ENCODE measurements around the gene INPP4A. TPM values are rescaled to one million over a fixed set of nuclear protein-coding genes. Genes with fewer than 3 reads are reported as not detected.

The INPP4A gene
- polyA plus RNA-seq, 1 experiment: 12.9 TPM

DNA sequence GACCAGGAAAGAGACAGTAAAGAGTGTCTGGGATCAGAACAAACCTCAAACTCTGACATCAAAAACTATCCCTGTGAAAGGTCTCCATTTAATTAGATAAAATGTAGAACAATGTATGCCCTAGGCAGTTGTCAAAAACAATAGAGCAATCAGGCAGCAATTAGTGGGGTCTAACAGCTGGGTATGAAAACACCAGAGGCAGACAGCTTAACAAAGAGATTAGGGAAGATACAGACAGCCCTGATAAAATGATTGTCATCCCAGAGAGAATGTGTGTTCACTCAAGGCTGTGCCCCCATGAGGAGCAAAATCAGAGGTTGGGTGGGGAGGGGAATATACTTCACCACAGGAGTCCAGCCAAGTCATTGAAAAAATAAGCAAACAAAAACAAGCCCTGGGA, 50.0 kb downstream of the INPP4A start:
- POLR2A ChIA-PET: no interaction called here
- Histone ChIP-seq H3K9me3 (ENCODE audit: control insufficient read depth, insufficient read depth, low read length) (peaks cover 2% of the 10 kb centered on the region; the same call in 1 of the 2 replicates), H3K4me3 (ENCODE audit: low read depth, low read length) (no peak overlapping the region), H3K27ac (ENCODE audit: low read depth, low read length) (no peak overlapping the region), H3K27me3 (ENCODE audit: control insufficient read depth, insufficient read depth, low read length) (no peaks in the 10 kb centered on the region)
- no peak for DNase-seq (ENCODE audit: low read depth, low spot score)
- TF ChIP-seq, protein P1, sequence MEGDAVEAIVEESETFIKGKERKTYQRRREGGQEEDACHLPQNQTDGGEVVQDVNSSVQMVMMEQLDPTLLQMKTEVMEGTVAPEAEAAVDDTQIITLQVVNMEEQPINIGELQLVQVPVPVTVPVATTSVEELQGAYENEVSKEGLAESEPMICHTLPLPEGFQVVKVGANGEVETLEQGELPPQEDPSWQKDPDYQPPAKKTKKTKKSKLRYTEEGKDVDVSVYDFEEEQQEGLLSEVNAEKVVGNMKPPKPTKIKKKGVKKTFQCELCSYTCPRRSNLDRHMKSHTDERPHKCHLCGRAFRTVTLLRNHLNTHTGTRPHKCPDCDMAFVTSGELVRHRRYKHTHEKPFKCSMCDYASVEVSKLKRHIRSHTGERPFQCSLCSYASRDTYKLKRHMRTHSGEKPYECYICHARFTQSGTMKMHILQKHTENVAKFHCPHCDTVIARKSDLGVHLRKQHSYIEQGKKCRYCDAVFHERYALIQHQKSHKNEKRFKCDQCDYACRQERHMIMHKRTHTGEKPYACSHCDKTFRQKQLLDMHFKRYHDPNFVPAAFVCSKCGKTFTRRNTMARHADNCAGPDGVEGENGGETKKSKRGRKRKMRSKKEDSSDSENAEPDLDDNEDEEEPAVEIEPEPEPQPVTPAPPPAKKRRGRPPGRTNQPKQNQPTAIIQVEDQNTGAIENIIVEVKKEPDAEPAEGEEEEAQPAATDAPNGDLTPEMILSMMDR (IDR thresholded peaks at IDR 0.05; ENCODE audit: low read depth, low read length): no peak
- CTCF ChIA-PET: interaction anchor here (0.8 kb wide), 1 partner anchor 10 kb away, joined by 3 read pairs; no protein-coding TSS in a partner anchor

DNA sequence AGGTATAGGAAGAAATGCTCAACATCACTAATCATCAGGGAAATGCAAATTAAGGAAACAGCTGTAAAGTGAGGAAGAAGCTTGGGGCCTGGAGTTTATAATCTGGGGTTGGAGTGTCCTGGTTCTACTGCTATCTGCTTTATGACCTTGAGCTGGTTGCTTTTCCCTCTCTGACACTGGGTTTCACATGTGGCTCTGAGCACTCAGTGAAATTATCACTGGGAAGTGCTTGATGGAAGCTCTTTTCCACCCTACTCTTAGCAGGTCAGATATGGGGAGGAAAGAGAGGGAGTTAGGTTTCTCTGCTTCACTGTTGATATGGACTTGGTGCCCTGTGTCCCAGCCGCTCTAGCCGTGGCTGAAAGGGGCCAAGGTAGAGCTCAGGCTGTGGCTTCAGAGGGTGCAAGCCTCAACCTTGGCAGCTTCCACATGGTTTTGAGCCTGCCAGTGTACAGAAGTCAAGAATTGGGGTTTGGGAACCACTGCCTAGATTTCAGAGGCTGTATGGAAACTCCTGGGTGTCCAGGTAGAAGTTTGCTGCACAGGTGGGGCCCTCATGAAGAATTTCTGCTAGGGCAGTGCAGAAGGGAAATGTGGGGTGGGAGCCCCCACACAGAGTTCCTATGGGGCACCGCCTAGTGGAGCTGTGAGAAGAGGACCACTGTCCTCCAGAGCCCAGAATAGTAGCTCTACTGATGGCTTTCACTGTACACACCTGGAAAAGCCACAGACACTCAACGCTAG, 52.3 kb downstream of the INPP4A start:
- H3K9me3 ChIP-seq (ENCODE audit: control insufficient read depth, insufficient read depth, low read length): peaks cover 2% of the 10 kb centered on the region; the same call in 1 of the 2 replicates
- TF ChIP-seq, protein P1 (IDR thresholded peaks at IDR 0.05; ENCODE audit: low read depth, low read length): no peak
- POLR2A ChIA-PET: no interaction called here
- no peaks in the 10 kb centered on the region for H3K27me3 ChIP-seq (ENCODE audit: control insufficient read depth, insufficient read depth, low read length)
- CTCF ChIA-PET: no interaction called here
- H3K4me3 ChIP-seq (ENCODE audit: low read depth, low read length): no peak overlapping the region
- DNase-seq (ENCODE audit: low read depth, low spot score): no peak
- H3K27ac ChIP-seq (ENCODE audit: low read depth, low read length): no peak overlapping the region

DNA sequence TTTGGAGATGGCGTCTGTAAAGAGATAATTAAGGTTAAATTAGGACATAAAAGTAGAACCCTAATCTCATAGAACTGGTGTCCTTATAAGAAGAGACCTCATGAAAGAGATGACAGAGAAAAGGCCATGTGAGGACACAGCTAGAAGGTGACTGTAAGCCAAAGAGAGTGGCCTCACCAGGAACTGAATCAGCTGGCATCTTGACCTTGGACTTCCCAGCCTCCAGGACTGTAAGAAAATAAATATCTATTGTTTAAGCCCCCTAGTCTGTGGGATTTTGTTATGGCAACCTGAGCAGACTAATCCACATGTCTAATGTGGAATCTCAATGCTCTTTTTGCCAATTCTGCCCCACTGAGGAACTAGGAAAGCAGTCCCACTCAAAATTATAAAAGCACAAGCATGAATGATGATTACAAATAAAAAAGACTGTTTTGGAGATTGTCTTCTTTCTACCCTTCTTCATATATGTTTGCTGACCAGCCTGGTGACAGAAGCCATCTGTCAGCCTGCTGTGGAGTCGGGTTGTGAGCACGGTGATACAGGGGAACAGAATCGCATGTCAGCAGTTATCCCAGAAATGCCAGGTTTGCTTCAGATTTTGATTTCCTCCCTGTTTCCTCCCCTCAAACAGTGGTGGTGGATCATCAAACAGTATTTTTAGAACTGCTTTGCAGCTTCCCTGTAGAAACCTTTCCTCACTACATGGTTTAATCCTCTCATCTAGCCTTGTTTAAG, 54.2 kb downstream of the INPP4A start:
- H3K27ac ChIP-seq (ENCODE audit: low read depth, low read length): no peak overlapping the region
- CTCF ChIA-PET: no interaction called here
- TF ChIP-seq, protein P1 (IDR thresholded peaks at IDR 0.05; ENCODE audit: low read depth, low read length): no peak
- DNase-seq (ENCODE audit: low read depth, low spot score): no peak
- H3K9me3 ChIP-seq (ENCODE audit: control insufficient read depth, insufficient read depth, low read length): peaks cover 2% of the 10 kb centered on the region; the same call in 1 of the 2 replicates
- no peaks in the 10 kb centered on the region for H3K27me3 ChIP-seq (ENCODE audit: control insufficient read depth, insufficient read depth, low read length)
- no peak overlapping the region for H3K4me3 ChIP-seq (ENCODE audit: low read depth, low read length)
- POLR2A ChIA-PET: interaction anchor here (0.5 kb wide), 1 partner anchor 751 kb away, joined by 3 read pairs; no protein-coding TSS in a partner anchor

DNA sequence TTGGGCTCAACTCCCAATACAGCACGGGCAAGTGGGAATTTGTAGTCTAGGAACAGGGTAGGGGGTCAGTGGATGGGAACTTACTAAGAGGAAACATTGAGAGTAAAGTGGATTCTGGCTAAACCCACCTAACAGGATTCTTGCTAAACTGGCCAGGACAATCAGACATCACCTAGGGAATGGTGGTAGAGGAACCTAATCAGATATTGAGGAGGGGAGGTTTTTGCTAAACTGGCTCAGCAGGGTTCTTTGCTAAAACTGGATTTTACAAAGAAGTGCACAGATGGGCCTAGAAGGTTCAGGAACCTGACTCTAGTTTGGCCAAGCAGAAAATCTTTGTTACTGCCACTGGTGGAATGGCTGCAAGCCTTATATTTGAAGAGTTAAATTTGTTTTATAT, 55.9 kb downstream of the INPP4A start:
- Histone ChIP-seq H3K27ac (ENCODE audit: low read depth, low read length) (no peak overlapping the region), H3K9me3 (ENCODE audit: control insufficient read depth, insufficient read depth, low read length) (peaks cover 2% of the 10 kb centered on the region; the same call in 1 of the 2 replicates), H3K4me3 (ENCODE audit: low read depth, low read length) (no peak overlapping the region), H3K27me3 (ENCODE audit: control insufficient read depth, insufficient read depth, low read length) (no peaks in the 10 kb centered on the region)
- ChIA-PET CTCF (no interaction called here), POLR2A (no interaction called here)
- TF ChIP-seq, protein P1 (IDR thresholded peaks at IDR 0.05; ENCODE audit: low read depth, low read length): no peak
- DNase-seq (ENCODE audit: low read depth, low spot score): no peak

DNA sequence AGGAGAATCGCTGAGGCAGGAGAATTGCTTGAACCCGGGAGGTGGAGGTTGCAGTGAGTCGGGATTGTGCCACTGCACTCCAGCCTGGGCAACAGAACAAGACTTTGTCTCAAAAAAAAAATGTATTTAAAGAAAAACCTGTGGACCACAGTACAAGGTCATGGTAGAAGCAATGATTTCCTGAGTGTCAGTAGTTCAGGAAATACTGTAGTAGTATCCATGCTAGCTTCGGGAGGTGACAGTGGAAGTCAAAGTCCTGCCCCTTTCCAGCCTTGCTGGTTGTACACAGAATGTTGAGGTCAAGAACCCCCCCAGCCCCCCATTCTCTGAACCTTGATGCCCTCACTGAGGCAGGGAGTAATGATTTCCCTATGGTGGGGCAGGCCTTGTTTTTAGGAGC, 56.6 kb downstream of the INPP4A start:
- TF ChIP-seq, protein P1 (IDR thresholded peaks at IDR 0.05; ENCODE audit: low read depth, low read length): no peak
- Histone ChIP-seq H3K4me3 (ENCODE audit: low read depth, low read length) (no peak overlapping the region), H3K9me3 (ENCODE audit: control insufficient read depth, insufficient read depth, low read length) (peaks cover 2% of the 10 kb centered on the region; the same call in 1 of the 2 replicates), H3K27ac (ENCODE audit: low read depth, low read length) (no peak overlapping the region), H3K27me3 (ENCODE audit: control insufficient read depth, insufficient read depth, low read length) (no peaks in the 10 kb centered on the region)
- ChIA-PET POLR2A (no interaction called here), CTCF (no interaction called here)
- no peak for DNase-seq (ENCODE audit: low read depth, low spot score)

All from AG04450 (cell line).